HK-2 (cell line): ENCODE data around the gene SERPINA12.

Experiments used
- DNase-seq: peaks from one replicate; pipeline ENCODE4 v3.0.0-alpha.2; 2018; ENCODE audit not compliant: unreplicated experiment

The SERPINA12 gene

DNA sequence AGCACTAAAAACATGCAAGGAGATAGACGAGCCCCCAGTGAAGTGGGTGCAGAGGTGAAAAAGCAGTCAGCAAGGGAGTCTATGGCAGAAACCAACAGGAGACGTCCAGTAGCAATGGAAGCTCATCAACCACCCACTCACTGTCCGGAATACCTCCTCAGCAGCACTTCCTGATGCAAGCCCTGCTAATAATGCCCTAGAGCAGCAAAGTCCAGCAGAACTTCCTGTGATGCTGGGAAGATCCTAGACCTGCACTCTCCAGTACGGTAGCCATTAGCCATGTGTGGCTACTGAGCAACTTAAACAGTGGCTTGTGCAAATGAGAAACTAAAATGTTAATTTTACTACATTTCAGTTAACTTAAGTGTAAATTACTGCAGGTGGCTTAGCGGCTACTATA lies 44.2 kb downstream of the SERPINA12 start:
- no peak for DNase-seq

DNA sequence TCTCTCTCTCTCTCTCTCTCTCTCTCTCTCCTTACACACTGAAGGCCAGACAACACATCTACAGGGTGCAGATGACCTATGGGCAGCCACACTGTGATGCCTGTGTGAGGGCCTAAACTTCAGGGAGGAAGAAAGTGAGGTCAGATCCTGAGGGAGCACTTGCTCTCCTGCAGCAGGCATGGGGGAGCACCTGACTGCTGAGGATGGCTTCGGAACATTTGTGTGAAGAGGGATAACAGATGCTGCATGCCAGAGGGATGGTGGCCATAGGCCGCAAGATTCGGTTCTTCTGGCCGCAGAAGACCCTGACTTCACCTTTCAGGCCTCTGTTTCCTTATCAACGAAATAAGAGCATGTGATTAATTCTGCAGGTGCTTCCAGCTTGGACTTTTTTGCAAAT lies 45.0 kb downstream of the SERPINA12 start:
- no peak for DNase-seq

DNA sequence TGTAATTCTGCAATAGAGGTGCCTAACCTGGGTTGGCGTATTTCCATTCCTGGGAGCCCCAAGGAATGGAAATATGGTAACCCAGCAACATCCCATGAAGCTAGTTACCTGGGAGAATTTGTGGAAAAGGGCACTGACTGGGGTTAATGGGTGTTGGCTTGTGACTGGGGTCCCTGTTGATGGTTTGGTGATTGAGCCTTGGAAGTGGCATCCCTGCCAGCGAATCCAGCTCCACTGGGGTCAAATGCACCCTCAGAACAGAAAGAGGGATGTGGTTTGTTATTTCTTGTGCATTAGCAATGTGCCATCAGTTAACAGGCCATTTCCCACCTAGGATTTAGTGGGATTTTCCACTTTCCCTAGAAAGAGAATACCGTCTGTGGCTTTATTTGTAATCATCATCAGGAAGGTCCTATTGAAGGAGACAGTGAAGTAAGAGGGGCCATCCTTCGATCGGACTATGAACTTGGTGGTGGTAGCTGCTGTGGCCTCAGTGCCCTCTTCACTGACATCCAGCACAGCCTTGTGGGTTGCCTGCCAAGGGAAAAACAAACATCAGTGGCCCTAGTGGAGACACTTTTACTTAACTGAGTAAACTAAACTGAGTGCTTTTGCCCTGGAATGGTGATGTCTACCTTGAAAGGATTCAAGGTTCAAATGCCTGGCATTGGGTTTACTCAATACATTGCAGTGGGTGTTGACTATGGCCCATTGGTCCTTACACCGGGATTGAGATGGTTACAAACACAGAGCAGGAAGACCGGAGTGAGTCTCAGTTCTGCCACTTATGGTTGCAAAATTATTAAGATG lies 46.3 kb downstream of the SERPINA12 start:
- DNase-seq, result no peak

DNA sequence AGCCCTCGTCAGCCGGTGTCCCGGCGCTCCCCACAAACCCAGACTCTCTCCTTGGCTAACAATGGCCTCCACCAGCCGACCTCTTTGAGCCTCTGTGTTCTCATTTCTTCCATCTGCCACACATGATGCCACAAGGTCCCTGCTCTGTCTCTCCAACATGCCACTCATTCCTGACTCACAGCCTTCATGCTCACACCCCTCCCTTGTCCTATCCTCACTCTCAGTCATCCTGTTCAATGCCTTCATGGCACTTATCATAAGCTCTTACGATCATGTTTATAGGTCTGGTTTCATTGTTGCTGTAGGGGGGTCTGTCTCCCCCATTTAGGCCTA lies 47.1 kb downstream of the SERPINA12 start:
- no peak for DNase-seq

DNA sequence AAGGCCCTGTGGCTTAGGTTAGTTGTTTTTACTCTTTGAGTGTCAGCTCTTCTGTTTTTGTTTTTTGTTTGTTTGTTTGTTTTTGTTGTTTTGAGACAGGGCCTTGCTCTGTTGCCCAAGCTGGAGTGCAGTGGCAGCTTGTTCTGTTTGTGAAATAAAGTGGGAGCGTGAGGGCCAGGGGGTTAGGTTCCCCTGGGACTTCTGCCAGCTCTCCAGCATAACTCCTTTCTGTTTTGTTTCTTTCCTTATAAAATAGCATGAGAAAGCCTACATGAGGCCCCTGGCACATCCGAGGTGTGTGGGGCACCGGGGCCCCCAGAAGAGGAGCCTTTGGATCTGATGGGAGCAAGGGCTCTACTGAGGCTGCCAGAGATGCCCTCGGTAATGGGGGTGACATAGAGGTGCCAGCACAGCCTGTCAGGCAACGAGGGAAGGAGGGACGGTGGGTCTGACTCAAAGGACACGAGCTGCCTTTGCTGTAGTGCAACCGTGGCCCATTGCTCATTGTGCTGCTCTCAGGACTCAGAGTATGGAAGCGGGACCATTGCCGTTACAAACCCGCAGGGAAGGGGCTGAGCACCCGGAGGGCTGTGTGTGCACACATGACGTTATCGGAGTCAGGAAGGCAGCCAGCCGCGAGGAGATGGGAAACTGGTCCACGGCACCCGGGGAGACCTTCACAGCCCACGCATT lies 47.6 kb downstream of the SERPINA12 start:
- no peak for DNase-seq

DNA sequence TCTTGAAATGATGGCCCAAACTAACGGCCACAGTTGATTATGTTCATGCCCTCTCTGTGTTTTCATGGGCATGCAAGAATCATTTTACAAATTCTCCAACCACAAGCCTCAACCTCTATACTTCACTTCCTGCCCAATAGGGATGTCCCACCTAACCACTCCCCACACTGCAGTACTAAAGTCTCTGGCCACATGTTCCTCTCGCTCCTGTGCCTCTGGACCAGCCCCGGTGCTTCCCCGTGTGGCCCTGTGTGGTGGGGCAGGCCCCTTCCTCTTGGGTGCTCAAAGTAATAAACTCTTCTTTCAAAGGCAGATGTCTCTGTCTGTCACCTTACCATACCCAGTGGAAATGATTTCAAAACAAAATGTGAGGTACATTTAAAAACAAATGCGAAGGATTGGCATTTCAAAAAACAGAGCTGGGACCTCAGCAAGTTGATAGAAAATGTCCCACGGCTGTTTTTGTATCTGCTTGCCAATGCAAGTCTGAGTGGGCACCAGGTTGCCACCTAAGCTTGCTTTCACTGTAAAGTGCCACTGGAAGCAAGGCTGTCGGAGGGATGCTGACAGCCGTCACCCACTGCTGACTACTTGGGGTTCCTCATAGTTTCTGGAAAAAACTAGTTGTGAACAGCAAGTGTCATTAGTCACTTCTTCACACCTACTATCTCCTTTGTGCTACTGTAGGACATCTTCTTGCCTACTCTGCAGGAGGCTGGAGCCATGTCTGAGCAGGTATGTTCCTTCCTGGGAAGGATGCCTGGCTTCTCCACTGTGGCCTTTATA lies 48.4 kb downstream of the SERPINA12 start:
- no peak for DNase-seq

DNA sequence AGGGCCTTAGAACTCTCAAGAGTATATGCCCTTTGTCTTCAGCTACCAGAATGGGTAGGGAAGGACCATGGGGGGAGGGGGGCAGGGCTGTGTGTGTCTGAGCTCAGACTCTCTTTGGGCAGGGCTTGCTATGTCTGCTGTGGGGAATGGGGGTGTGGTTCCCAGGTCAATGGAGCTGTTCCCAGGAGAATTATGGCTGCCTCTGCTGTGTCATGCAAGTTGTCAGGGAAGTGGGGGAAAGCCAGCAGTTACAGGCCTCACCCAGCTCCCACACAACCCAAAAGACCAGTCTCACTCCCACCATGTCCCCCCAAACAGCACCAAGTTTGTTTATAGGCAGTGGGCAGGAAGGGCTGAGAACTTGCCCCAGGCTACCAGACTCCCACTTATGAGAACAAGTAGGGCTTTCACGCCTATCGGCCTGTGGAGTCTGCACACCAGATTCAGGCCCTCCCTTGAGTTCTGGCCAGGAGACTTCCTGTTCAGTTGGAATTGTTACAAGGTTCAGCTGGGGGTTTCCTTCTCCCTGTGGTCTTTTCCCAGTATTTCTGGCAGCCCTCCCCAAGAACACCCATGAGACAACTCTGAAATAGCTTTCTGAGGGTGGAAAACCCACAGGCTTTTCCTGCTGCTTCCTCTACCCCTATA lies 50.6 kb downstream of the SERPINA12 start:
- no peak for DNase-seq

DNA sequence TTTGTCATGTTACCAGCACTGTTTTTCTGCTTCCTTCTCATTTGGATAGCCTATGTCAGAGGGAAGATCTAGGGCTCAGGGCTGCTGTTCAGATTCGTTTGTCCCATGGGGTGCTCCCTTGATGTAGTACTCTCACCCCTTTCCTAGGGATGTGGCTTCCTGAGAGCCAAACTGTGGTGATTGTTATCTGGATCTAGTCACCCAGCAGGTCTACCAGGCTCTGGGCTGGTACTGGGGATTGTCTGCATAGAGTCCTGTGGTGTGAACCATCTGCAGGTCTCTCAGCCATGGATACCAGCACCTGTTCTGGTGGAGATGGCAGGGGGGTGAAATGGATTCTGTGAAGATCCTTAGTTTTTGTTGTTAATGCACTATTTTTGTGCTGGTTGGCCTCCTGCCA lies 51.2 kb downstream of the SERPINA12 start:
- no peak for DNase-seq

DNA sequence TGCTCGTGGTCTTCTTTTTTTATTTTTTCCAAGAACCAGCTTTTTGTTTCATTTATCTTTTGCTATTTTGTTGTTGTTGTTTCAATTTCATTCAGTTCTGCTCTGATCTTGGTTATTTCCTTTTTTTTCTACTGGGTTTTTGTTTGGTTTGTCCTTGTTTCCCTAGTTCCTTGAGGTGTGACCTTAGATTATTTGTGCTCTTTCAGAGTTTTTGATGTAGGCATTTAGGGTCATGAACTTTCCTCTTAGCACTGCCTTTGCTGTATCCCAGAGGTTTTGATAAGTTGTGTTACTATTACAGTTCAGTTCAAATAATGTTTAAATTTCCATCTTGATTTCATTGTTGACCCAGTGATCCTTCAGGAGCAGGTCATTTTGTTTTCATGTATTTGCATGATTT lies 53.3 kb downstream of the SERPINA12 start:
- DNase-seq, result no peak

DNA sequence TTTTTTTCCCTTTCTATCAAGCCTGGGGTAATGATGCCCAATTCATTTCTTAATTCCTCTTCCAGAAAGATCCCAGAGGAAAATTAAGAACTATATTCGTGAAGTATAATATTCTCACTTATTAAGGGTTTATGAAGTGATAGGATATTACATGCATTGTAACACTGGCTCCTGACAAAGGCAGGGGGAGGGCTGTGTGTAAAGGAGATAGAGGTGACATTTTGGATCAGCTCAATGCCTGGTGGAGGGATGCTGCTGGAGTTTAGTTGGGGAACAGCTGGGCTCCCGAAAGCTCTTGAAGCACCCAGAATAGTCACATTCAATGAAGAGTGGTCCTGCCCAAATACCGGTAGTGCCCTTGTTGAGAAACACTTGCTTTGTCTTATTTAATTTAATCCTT lies 57.4 kb downstream of the SERPINA12 start:
- no peak for DNase-seq

DNA sequence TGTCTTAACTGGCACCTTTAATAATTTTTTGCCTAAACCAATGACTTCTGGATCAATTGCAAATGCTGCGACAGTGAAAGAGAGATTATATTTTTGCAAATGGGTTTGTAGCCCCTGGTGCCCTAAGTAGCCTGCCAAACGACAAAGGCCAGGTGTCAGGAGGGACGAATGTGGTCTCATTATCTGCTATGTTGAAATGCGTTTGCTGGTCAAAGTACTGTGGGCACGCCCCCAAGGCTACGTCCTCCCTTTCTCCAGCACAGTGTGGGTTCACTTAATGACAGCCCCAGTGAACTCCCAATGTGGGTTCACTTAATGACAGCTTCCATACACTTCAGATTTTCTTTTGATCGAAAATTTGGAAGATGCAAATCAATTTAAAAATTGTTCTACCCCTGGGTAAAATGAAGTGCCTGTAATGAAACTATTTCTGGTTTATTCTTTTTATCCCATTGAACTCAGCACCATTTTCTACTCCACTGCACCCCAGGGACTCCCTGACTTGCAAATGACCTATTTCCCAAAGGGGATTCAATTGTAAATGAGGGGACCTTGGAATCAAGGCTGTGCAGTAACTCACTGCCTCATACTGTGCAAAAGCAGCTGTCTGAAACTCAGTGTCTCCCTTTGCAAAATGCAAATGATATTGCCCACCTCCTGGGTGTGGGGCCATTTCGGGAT lies 58.0 kb downstream of the SERPINA12 start:
- DNase-seq, result no peak

DNA sequence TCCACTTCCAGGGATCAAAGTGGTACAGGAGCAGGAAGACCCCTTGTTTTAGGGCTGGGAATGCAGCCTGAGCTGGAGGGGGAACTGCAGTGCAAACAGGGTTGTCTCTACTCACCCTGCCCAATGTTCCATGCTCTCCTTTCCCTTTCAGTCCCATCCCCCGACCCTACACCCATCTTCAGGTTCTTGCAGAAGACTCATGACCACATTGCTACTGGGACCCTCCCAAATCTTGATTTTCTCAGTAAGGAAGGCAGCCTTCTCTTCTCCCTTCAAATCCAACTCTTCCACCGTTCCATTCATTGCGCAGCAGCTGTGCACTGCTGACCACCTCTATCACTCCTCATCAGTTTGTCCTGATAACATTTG lies 58.6 kb downstream of the SERPINA12 start:
- DNase-seq, result no peak

DNA sequence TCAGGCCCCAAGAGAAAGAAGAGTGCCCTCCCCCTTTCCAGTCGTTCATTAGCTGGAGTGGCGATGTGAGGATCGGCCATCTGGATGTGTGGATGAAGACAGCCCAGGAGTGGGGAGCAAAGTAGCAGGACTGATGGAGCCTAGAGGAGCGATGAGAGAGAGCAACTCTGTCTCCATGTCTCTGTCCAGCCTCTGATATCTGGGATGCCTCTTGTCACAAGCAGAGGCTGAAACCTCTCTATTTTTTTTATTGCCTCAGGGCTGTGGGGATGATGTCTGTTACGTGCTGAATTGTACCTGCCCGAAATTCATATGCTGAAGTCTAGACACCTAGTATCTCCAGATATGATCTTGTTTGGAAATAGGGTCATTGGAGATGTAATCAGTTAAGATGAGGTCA lies 59.3 kb downstream of the SERPINA12 start:
- no peak for DNase-seq

DNA sequence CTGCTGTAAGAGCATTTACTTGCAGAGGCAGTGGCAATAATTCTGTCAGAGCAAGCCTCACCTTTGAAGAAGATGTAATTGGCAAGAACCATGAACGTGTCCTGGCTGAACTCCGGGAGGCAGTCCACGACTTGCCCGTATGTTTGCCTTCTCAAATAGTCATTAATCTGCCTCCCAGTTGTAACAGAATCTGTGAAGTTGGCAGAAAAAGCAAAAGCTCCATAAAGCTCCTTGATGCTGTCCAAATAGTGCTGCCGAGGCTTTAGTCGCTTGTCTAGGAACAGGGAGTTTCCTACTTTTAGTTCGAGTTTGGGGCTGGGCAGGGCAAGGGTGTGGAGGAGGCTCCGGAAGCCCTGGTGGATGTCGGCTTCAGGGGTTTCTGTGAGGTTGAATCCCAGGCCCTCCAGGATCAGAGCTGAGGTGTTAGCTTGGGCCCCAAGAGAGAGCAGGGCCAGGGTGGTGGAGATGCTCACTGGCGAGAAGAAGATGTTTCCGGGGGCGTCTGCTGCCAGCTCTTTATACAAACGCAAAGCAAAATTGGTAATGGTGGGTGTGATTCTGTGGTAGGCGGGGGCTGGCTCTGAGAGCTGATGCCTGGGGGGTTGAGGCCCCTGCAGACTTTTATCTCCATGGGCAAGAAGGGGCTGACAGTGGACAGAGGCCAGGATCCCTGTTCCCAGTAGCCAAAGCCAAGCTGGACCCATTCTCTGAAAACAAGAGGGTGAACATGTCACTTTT lies 61.0 kb downstream of the SERPINA12 start:
- no peak for DNase-seq

DNA sequence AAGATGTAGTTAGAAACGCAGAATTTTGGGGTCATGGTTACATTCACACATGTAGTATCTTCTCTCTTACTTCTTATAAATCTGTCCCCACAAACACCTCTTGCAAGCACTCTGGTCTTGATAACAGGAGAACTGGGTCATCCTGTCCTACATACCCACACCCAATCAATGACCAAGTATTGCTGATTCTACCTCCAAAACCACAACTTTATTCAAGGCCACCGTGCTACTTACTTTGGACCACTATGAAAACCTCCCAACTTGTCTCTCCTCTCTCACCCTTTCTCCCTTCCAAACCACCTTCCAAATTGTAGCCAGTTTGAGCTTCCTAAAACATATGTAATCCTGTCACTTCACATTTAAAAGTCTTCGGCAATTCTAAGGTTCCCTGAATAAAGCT lies 62.1 kb downstream of the SERPINA12 start:
- DNase-seq, result no peak

DNA sequence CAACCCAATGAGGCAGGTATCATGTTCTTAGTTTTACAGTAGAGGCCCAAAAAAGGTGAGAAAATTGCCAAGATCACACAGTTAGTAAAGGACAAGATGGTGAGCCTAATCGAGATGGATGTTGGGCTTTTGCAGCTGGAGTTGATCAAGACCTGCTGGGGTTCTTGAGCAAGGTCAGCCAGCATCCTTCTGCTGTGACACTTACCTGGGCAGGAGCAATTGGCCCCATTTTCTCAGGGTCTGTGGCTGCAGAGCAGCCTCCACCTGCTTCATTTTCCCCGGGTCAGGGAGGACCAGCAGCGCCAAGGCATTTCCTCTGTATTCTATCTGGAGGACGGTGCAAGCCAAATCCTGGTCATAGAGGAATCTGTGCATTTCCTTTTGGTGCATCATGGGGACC lies 63.1 kb downstream of the SERPINA12 start:
- DNase-seq, result no peak

DNA sequence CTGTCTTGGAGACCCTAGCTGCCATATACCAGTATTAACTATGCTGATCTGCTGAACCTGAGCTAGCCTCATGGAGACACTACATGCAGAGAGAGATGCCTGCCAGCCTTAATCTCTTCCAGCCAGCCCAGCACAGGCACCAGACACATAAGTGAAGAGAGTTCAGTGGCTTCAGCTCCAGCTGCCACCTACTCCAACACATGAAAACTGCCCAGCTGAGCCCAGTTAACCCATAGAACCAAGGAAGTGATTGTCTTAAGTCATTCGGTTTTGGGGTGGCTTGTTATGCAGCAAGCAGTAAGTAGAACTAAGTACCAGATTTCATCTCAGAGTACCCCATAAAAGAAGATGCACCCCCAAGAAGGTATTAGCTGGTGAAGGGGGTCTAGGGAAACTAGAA lies 64.3 kb downstream of the SERPINA12 start:
- no peak for DNase-seq

DNA sequence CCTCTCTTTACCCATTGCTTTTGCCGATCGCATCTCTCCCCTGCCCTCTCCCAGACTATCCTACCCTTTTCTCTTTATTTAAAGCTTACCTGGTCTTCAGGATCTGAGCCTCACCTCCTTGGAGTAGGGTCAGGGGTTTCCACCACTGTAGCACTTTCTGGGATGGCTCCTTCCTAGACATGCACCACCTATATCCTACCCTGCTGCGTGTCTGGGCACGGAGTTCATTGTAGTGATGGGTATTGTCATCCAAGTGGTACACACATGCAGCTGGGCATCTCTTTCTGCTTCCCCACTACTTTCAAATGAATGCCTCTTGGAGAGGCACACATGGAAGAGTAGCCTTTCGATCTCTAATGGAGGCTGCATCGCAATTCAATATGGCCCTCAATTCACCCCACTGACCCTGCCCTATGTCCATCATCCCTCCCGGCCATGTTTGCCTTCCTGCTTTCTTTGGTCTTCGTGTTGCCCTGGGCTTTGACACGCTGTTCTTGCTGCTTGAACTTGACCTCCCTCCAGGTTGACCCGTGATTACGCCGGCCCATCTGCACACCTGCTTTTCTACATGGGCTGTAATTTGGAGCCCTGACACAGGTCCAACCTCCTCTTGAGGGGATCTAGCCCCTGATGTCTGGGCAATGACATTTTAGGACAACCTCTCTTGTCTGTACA lies 67.6 kb downstream of the SERPINA12 start:
- DNase-seq, result no peak

DNA sequence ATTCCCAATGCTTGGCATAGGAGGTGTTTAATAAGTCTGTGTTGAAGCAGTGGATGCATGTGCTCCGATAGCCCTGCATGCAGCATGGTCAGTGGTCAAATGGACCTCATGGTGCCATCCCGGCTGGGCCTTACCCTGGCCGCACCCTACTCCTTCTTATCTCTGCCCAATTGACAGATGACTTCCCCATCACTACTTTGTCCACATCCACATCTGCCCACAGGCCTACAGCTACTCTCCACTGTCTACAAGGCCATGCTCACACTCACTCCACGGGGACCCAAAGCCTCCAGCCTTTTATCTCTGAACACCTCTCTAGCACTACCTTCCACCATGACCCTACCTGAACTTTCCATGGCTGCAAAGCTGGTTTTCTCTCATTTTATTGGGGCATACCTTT lies 68.1 kb downstream of the SERPINA12 start:
- no peak for DNase-seq

DNA sequence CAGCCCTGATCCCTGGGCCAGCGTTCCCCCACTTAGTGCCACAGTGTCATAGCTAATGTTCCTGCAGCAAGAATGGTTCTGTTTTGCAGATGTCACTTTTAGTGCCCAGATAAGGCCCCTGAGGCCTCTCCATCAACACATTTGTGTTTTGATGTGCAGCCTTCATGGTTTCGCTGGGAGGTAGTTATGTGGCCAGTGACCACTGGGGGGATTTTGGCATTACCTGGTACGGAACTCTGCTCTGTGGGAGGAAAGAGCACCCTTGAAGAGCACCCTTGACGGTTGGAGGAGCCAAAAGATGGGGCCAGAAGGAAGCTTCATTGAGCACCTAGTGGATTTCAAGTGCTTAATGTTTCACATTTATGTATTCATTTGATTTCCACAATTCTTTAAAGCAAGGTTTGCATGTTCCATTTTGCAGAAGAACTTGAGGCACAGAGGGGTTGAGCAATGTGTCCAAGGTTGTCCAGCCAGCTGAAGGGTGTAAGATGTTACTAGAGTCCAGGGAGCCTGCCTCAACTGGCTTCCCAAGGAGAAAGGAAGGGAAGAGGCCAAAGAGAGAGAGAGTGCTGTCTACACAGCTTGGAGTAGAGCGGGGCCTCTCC lies 69.7 kb downstream of the SERPINA12 start:
- DNase-seq, result no peak
